OCI-LY7 (cell line): ENCODE results near the gene CTNNA2. TPM values are rescaled to one million over a fixed set of nuclear protein-coding genes. Genes with fewer than 3 reads are reported as not detected.

Experiments used
- BruUV-seq: library from RNA; stranded (reverse); fragments of 400-500 nt; replicated peaks from 2 replicates; lab custom pipeline; 2021; lab: Mats Ljungman, UMichigan
- CTCF ChIA-PET: fragments of 300-600 bp; sonication (Branson Sonifier 250); formaldehyde crosslinking; loops from one replicate; lab custom pipeline; 2022; ENCODE audit warnings: antibody characterized with exemption; ENCODE audit not compliant: unreplicated experiment; lab: Charles Lee
- POLR2A ChIA-PET: fragments of 300-600 bp; sonication (Branson Sonifier 250); formaldehyde crosslinking; loops from one replicate; lab custom pipeline; 2022; ENCODE audit warnings: antibody characterized with exemption; lab: Charles Lee
- DNase-seq: peaks from one replicate; pipeline ENCODE4 v3.0.0-alpha.2; 2015; ENCODE audit warnings: low spot score
- H2AFZ ChIP-seq: fragments of 200-600 bp; sonication (generic), shearing (Covaris generic); 2 replicates; pipeline ENCODE4 v1.6.1; 2014; ENCODE audit warnings: mild to moderate bottlenecking, antibody characterized with exemption, low read length, moderate library complexity
- H3K27ac ChIP-seq: fragments of 200-600 bp; sonication (generic); 2 replicates; pipeline ENCODE4 v1.5.1; 2014; ENCODE audit warnings: mixed run types, low read depth, mild to moderate bottlenecking, moderate library complexity, low read length, inconsistent platforms; ENCODE audit not compliant: poor library complexity, severe bottlenecking
- H3K36me3 ChIP-seq: fragments of 200-600 bp; sonication (generic); 2 replicates; pipeline ENCODE4 v1.6.1; 2014; ENCODE audit warnings: mild to moderate bottlenecking, antibody characterized with exemption, low read length, moderate library complexity, mixed read lengths; ENCODE audit not compliant: insufficient read depth
- H3K4me1 ChIP-seq: fragments of 200-600 bp; sonication (generic); 2 replicates; pipeline ENCODE4 v1.5.1; 2014; ENCODE audit warnings: mild to moderate bottlenecking, low read length; ENCODE audit not compliant: insufficient read depth, poor library complexity, severe bottlenecking
- H3K4me2 ChIP-seq: fragments of 200-600 bp; sonication (generic); 2 replicates; pipeline ENCODE4 v1.6.1; 2014; ENCODE audit warnings: mild to moderate bottlenecking, low read length
- H3K4me3 ChIP-seq: fragments of 200-600 bp; sonication (generic); 2 replicates; pipeline ENCODE4 v1.5.1; 2014; ENCODE audit warnings: mild to moderate bottlenecking, low read depth, low read length; ENCODE audit not compliant: poor library complexity, severe bottlenecking
- H3K79me2 ChIP-seq: fragments of 200-600 bp; sonication (generic); 2 replicates; pipeline ENCODE4 v1.6.1; 2016; ENCODE audit warnings: low read depth, mild to moderate bottlenecking, low read length, moderate library complexity, mixed read lengths; ENCODE audit not compliant: insufficient read depth
- H3K9me2 ChIP-seq: fragments of 200-600 bp; sonication (generic); 2 replicates; pipeline ENCODE4 v1.6.1; 2016; ENCODE audit warnings: mild to moderate bottlenecking, low read length, mixed read lengths; ENCODE audit not compliant: insufficient read depth
- H3K9me3 ChIP-seq: fragments of 200-600 bp; sonication (generic); 2 replicates; pipeline ENCODE4 v1.6.1; 2014; ENCODE audit warnings: mild to moderate bottlenecking, mixed run types, low read length, mixed read lengths
- H4K20me1 ChIP-seq: fragments of 200-600 bp; sonication (generic); 2 replicates; pipeline ENCODE4 v1.6.1; 2014; ENCODE audit warnings: mild to moderate bottlenecking, antibody characterized with exemption, low read length, moderate library complexity, mixed read lengths; ENCODE audit not compliant: insufficient read depth
- CTCF ChIP-seq: fragments of 200-600 bp; sonication (generic); conservative IDR thresholded peaks from 2 replicates; pipeline ENCODE4 v1.5.1; 2014; ENCODE audit warnings: mild to moderate bottlenecking, antibody characterized with exemption, low read length, moderate library complexity, mixed read lengths
- EZH2phosphoT487 ChIP-seq: fragments of 200-600 bp; sonication (generic); IDR thresholded peaks from 2 replicates; pipeline ENCODE4 v1.6.1; 2018; ENCODE audit warnings: low read depth, borderline replicate concordance, mild to moderate bottlenecking, mixed run types, antibody characterized with exemption, low read length, moderate library complexity, mixed read lengths
- intact Hi-C: fragments of 100-400 bp; cut with micrococcal nuclease; formaldehyde crosslinking; loops from one replicate; pipeline ENCODE4 v1.10.0; 2022; ENCODE audit not compliant: unreplicated experiment
- total RNA-seq, 2 experiments: library from RNA; depleted of rRNA in 1 of 2; stranded (reverse); fragments of >200 nt in 1 of 2; shearing (Covaris generic) in 1 of 2; gene quantifications; 2 replicates each; pipeline ENCODE4 v1.2.3, GENCODE V29; 2014 to 2022

CTNNA2 gene
- total RNA-seq, 2 experiments from 2014 or later = 0.19 to 2.7 TPM

- Histone ChIP-seq H3K27ac (no peak overlapping the region), H3K4me3 (no peak overlapping the region), H4K20me1 (no peaks in the 10 kb centered on the region), H2AFZ (no peak overlapping the region), H3K4me1 (no peaks in the 10 kb centered on the region), H3K36me3 (no peaks in the 10 kb centered on the region), H3K9me2 (no peaks in the 10 kb centered on the region), H3K4me2 (no peak overlapping the region), H3K79me2 (no peaks in the 10 kb centered on the region), H3K9me3 (no peaks in the 10 kb centered on the region)
- intact Hi-C loops = no loop called here
- no peak for TF ChIP-seq CTCF
- BruUV-seq = no TSS peak
- POLR2A ChIA-PET = no interaction called here
- no peak for DNase-seq
- CTCF ChIA-PET = no interaction called here
These were observed 147.7 kb downstream of the CTNNA2 start for GRCh38 chr2:79660557-79660956.

- Histone ChIP-seq H2AFZ (no peak overlapping the region), H4K20me1 (no peaks in the 10 kb centered on the region), H3K4me2 (no peak overlapping the region), H3K9me3 (no peaks in the 10 kb centered on the region), H3K27ac (no peak overlapping the region), H3K79me2 (no peaks in the 10 kb centered on the region), H3K9me2 (no peaks in the 10 kb centered on the region), H3K36me3 (no peaks in the 10 kb centered on the region), H3K4me3 (no peak overlapping the region), H3K4me1 (no peaks in the 10 kb centered on the region)
- intact Hi-C loops = no loop called here
- POLR2A ChIA-PET = no interaction called here
- DNase-seq = no peak
- no TSS peak for BruUV-seq
- TF ChIP-seq EZH2phosphoT487 = no peak
- no peak for TF ChIP-seq CTCF
- CTCF ChIA-PET = no interaction called here
These were observed 152.2 kb downstream of the CTNNA2 start for GRCh38 chr2:79665091-79665490.

- H4K20me1 ChIP-seq = no peaks in the 10 kb centered on the region
- BruUV-seq = no TSS peak
These were observed 153.6 kb downstream of the CTNNA2 start for GRCh38 chr2:79666430-79666829.

More at GRCh38 chr2:79666430-79666829, 153.6 kb downstream of the CTNNA2 start:
- Histone ChIP-seq H3K9me3 (no peaks in the 10 kb centered on the region), H3K4me1 (no peaks in the 10 kb centered on the region), H2AFZ (no peak overlapping the region), H3K27ac (no peak overlapping the region), H3K79me2 (no peaks in the 10 kb centered on the region), H3K9me2 (no peaks in the 10 kb centered on the region), H3K36me3 (no peaks in the 10 kb centered on the region), H3K4me2 (no peak overlapping the region), H3K4me3 (no peak overlapping the region)
- no peak for DNase-seq
- CTCF ChIA-PET = no interaction called here
- TF ChIP-seq CTCF (no peak), EZH2phosphoT487 (no peak)
- intact Hi-C loops = no loop called here
- POLR2A ChIA-PET = no interaction called here
